ENCODE measurements around the gene MOB4.
"Not testable (repeated sequence)": the region's sequence is repeated elsewhere in the genome, so short reads cannot be mapped to it uniquely, and the experiment has no call there.

The MOB4 gene

DNA sequence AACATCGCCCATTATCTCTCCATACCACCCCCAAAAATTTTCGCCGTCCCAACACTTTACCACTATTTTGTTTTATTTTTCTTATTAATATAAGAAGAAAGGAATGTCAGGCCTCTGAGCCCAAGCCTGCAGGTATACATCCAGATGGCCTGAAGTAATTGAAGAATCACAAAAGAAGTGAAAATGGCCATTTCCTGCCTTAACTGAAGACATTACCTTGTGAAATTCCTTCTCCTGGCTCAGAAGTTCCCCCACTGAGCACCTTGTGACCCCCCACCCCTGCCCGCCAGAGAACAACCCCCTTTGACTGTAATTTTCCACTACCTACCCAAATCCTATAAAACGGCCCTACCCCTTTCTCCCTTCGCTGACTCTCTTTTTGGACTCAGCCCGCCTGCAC, 71.4 kb downstream of the MOB4 start:
- DNase-seq (ENCODE audit: low read depth in 2 of 2, low spot score in 1 of 2), result not testable (repeated sequence)

DNA sequence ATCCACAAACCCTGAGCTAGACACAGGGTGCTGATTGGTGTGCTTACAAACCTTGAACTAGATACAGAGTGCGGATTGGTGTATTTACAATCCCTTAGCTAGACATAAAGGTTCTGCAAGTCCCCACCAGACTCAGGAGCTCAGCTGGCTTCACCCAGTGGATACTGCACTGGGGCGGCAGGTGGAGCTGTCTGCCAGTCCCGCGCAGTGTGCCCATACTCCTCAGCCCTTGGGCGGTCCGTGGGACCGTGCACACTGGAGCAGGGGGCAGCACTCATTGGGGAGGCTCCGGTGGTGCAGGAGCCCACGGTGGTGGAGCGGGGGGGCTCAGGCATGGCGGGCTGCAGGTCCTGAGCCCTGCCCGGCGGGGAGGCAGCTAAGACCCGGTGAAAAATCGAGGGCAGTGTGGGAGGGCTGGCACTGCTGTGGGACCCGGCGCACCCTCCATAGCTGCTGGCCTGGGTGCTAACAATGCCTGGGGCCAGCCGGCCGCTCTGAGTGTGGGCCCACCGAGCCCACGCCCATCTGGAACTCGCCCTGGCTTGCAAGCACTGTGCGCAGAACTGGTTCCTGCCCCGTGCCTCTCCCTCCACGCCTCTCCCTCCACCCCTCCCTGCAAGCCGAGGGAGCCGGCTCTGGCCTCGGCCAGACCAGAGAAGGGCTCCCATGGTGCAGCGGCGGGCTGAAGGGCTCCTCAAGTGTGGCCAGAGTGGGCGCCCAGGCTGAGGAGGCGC, 75.6 kb downstream of the MOB4 start:
- DNase-seq (ENCODE audit: low read depth in 2 of 2, low spot score in 1 of 2), result no peak

DNA sequence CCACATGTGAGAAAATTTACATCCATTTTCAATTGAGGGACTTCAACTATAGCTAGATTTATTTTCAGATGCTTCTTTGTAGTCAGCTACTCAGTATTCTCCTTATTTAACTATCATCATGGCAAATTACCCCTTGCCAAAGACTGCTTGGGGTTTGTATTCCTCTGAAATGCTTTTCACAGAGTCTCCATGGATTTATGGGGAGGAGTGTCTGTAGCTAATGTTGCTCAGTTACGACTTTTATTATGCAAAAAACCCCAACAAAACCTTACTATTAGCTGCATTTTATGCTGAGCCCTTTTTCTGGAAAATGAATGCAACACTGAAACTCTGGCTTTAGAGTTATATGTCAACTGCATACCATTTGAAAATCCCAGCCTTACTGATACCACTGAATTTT, 80.9 kb downstream of the MOB4 start:
- DNase-seq (ENCODE audit: low read depth in 2 of 2, low spot score in 1 of 2), result no peak

DNA sequence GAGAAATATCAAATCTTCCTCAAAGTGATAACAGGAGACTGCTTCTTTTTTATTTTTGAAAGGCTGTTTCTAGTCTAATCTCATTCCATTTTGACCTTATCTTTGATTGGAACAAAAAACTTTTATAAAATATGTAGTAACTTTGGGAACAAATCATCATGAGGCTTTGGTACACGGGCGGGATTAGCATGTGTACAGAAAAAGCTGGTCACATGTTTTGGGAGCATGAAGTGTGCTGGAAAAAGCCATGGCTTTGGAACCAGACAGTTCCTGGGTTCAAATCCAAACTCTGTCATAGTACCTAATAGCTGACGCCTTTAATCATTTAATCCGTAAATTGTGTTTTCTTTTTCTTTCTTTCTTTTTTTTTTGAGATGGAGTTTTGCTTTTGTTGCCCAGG, 81.3 kb downstream of the MOB4 start:
- DNase-seq (ENCODE audit: low read depth in 2 of 2, low spot score in 1 of 2), result no peak

DNA sequence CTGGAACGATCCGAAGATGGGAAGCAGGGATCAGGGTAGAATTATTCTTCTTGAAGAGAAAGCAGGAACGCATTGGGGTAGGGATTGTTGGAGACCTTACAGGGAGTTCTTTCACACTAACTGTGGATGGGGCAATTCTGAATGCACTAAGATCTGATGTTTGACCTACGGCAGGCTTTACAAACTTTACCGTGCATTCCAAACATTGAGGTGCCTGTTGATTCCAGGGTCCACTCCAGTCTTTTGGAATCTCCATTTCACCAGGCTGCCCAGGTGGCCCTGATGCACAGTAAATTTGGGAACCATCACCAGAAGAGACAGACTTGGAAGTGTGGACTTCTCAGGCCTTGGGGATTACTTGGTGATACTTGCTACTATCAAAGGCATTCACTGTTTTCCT, 82.6 kb downstream of the MOB4 start:
- DNase-seq (ENCODE audit: low read depth in 2 of 2, low spot score in 1 of 2), result no peak

DNA sequence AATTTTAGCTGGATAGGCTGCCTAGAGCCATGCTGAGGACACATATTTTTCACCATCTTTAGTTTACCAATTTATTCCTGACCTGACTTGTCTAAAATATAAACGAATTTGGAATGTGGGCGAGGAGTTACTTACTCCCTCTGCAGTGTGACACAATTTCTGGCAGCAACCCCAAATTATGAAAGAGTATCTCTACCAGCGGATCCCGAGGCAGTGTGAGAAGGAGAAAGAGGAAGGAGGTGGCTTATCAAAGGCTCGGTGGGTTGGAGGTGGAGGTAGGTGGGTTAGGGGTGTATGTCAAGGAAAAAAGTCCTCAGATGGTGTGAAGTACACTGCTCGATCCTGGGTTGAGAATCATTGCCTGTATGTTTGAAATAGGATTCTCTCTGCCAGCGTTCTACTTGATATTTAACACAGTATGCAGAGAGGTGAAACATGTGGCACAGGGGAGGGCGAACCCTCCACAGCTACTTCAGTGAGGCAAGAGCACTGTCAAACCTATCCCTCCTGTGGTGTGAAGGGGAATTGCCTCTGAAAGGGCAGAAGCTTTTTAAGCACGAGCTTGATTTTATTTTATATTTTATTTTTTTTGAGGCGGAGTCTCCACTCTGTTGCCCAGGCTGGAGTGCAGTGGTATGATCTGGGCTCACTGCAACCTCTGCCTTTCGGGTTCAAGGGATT, 83.6 kb downstream of the MOB4 start:
- DNase-seq (ENCODE audit: low read depth in 2 of 2, low spot score in 1 of 2), result no peak

DNA sequence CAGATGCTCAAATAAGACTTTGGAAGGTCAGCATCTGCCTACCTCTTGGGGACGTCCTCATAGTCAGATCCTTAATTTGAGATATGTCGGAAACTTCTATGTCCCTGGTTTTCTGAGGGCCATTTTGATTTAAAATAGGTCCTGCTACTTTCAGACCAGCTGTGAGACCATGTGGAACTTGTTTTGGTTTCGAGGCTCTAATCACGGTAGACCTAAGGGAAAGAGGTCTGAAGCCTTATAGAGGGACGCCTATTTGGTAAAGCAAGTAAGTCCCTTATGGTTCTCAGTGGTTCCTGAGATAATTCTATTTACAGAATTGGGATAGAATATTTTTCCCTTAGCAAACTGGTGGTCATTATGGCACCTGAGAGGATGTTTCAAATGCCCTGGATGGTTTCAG, 84.4 kb downstream of the MOB4 start:
- no peak for DNase-seq (ENCODE audit: low read depth in 2 of 2, low spot score in 1 of 2)

DNA sequence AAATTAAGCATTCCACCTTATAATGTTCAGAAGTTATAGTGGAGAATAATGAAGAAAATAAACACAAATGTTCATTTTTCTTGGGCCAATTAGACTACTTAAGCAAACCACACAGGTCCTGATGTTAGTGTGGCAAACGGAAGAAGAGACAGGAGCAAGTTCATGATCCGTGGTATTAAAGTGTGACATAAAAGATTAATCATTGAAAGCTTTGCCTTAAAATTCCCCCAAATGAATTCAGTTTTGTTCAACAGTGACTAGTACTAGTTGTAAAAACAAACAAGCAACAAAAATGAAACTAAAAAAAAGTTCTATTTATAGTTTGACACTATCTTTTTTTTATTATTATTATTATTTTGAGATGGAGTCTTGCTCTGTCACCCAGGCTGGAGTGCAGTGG, 85.9 kb downstream of the MOB4 start:
- no peak for DNase-seq (ENCODE audit: low read depth in 2 of 2, low spot score in 1 of 2)
